ENCODE results near the gene MUS81. TPM values are rescaled to one million over a fixed set of nuclear protein-coding genes. Genes with fewer than 3 reads are reported as not detected.

MUS81 gene
- total RNA-seq, 4 donors from 2014 or later = 58.3 to 191 (median 81.2) TPM

DNA sequence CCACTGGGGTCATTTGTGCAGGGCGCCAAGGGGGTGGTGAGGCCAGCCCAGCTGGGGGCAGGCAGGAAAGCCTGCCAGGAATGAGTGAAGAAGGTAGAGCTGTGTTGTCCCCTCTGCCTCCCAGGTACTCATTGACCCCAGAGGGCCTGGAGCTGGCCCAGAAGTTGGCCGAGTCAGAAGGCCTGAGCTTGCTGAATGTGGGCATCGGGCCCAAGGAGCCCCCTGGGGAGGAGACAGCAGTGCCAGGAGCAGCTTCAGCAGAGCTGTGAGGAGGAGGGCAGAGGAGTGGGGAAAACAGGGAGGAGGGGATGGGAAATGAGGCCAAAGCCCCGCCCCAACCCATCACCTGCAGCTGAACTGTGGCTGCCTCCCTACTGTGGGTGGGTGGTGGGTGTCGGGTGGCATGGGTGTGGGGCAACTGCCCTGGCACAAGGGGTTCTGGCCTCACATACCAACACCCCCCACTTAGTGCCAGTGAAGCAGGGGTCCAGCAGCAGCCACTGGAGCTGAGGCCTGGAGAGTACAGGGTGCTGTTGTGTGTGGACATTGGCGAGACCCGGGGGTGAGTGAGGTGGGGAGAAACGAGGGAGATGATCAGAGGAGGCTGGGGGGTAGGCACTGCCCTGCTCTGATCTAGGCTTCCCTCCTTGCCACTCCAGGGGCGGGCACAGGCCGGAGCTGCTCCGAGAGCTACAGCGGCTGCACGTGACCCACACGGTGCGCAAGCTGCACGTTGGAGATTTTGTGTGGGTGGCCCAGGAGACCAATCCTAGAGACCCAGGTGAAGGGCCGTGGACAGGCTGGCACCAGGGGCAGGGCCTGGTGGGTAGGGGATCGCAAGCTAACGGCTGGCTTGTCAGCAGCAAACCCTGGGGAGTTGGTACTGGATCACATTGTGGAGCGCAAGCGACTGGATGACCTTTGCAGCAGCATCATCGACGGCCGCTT lies 3.0 kb downstream of the MUS81 start:
- in situ Hi-C loops (cut with MboI; ENCODE audit: low pct_ligation_motif_present in 1 of 4, low pct_unique_long_range_greater_than_20kb in 1 of 4, low sequenced_read_pairs in 3 of 4) = no loop called here
- Histone ChIP-seq H3K27me3 (no peaks in the 10 kb centered on the region), H3K4me3 (no peak overlapping the region), H3K9me3 (no peaks in the 10 kb centered on the region), H3K27ac (no peak overlapping the region), H3K4me1 (peaks cover 17 to 32% (median 24%) of the 10 kb centered on the region in 4 donors), H3K36me3 (peaks cover 0 to 24% (median 10%) of the 10 kb centered on the region in 4 donors)
- WGBS, 2 donors (ENCODE audit: low coverage in 1 of 2) = 90% methylated on average over 24 of the region's 24 CpGs; no CpG with 5 or more reads in 1 of the 2 donors
- TF ChIP-seq POLR2AphosphoS5 (IDR thresholded peaks at IDR 0.05) (no peak), EP300 (IDR thresholded peaks at IDR 0.05; ENCODE audit: low read depth) (no peak)
- TF ChIP-seq, protein P1, sequence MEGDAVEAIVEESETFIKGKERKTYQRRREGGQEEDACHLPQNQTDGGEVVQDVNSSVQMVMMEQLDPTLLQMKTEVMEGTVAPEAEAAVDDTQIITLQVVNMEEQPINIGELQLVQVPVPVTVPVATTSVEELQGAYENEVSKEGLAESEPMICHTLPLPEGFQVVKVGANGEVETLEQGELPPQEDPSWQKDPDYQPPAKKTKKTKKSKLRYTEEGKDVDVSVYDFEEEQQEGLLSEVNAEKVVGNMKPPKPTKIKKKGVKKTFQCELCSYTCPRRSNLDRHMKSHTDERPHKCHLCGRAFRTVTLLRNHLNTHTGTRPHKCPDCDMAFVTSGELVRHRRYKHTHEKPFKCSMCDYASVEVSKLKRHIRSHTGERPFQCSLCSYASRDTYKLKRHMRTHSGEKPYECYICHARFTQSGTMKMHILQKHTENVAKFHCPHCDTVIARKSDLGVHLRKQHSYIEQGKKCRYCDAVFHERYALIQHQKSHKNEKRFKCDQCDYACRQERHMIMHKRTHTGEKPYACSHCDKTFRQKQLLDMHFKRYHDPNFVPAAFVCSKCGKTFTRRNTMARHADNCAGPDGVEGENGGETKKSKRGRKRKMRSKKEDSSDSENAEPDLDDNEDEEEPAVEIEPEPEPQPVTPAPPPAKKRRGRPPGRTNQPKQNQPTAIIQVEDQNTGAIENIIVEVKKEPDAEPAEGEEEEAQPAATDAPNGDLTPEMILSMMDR (IDR thresholded peaks at IDR 0.05) = no peak
- intact Hi-C loops (cut with DNase I; ENCODE audit: low total_unique reads) = no loop called here
- no peak for DNase-seq

DNA sequence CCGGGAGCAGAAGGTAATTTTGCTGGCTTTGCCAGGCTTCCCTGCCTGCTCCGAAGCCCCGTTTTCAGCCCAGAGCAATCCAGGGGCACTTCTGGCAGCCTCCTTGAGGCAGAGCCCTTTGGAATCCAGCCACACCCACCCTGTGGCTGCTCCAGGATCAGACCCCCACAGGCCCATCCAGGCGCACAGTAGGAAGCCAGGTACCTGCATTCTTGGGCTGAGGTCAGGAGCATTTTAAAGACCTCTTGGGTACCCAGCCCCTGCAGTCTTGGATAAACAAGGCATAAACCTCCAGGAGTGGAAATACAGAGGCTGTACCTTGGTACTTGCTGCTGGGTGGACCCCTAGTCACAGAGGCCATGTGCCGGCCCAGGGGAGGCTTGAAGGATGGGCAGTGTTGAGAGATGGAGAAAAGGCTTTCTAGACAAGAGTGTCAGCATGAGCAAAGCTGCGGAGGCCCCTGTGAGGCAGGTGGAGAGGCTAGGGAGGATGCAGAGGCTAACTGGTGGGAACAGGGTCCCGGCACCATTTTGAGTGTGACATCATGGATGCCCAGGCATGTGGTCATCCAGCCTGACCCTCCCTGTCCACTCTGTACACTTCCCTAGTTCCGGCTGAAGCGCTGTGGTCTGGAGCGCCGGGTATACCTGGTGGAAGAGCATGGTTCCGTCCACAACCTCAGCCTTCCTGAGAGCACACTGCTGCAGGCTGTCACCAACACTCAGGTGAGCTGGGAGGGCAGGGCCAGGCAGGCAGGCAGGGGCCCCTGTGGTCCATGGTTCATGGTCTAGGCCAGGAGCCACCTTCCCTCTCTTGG lies 3.9 kb downstream of the MUS81 start:
- H3K4me1 ChIP-seq = peaks cover 17 to 27% (median 20%) of the 10 kb centered on the region in 4 donors
- WGBS, 2 donors (ENCODE audit: low coverage in 1 of 2) = 84% methylated on average over 12 of the region's 12 CpGs; no CpG with 5 or more reads in 1 of the 2 donors
- peaks cover 0 to 24% (median 10%) of the 10 kb centered on the region in 4 donors for H3K36me3 ChIP-seq
- in situ Hi-C loops (cut with MboI; ENCODE audit: low pct_ligation_motif_present in 1 of 4, low pct_unique_long_range_greater_than_20kb in 1 of 4, low sequenced_read_pairs in 3 of 4) (no loop called here), intact Hi-C loops (cut with DNase I; ENCODE audit: low total_unique reads) (no loop called here)
- no peaks in the 10 kb centered on the region for H3K9me3 ChIP-seq
- TF ChIP-seq POLR2AphosphoS5 (IDR thresholded peaks at IDR 0.05) (no peak), POLR2A (IDR thresholded peaks at IDR 0.05) (no peak), EP300 (IDR thresholded peaks at IDR 0.05; ENCODE audit: low read depth) (no peak)
- TF ChIP-seq, protein P1 (IDR thresholded peaks at IDR 0.05) = no peak
- no peaks in the 10 kb centered on the region for H3K27me3 ChIP-seq
- DNase-seq = no peak
- no peak overlapping the region for H3K27ac ChIP-seq
- H3K4me3 ChIP-seq = no peak overlapping the region

DNA sequence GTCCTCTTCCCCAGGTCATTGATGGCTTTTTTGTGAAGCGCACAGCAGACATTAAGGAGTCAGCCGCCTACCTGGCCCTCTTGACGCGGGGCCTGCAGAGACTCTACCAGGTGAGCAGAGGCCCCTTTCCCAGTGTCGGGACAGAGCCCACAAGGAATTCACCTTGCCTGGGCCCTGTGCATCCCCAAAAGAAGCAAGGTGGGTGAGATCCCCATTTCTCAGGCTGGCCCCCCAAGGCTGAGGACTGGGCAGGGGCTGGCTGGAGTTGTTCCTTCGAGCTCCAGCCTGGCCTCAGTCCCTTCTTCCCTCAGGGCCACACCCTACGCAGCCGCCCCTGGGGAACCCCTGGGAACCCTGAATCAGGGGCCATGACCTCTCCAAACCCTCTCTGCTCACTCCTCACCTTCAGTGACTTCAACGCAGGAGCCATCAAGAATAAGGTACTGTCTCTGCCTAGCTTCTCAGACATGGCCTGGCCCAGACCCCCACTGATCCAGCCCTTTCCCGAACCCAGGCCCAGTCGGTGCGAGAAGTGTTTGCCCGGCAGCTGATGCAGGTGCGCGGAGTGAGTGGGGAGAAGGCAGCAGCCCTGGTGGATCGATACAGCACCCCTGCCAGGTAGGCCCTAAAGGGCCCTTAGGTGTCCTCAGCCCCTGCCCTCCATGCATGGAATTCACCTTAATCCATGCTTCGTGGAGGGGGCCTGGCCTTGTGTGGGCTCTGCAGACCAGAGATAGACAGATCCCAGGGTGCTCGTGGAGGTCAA lies 4.7 kb downstream of the MUS81 start:
- intact Hi-C loops (cut with DNase I; ENCODE audit: low total_unique reads) = no loop called here
- WGBS, 2 donors (ENCODE audit: low coverage in 1 of 2) = 88% methylated on average over 18 of the region's 18 CpGs; no CpG with 5 or more reads in 1 of the 2 donors
- Histone ChIP-seq H3K27me3 (no peaks in the 10 kb centered on the region), H3K36me3 (peaks cover 0 to 24% (median 10%) of the 10 kb centered on the region in 4 donors), H3K27ac (no peak overlapping the region), H3K4me1 (peaks cover 14 to 20% (median 17%) of the 10 kb centered on the region in 4 donors), H3K4me3 (no peak overlapping the region), H3K9me3 (no peaks in the 10 kb centered on the region)
- in situ Hi-C loops (cut with MboI; ENCODE audit: low pct_ligation_motif_present in 1 of 4, low pct_unique_long_range_greater_than_20kb in 1 of 4, low sequenced_read_pairs in 3 of 4) = no loop called here
- TF ChIP-seq, protein P1 (IDR thresholded peaks at IDR 0.05) = no peak
- TF ChIP-seq POLR2A (IDR thresholded peaks at IDR 0.05) (no peak), POLR2AphosphoS5 (IDR thresholded peaks at IDR 0.05) (no peak), EP300 (IDR thresholded peaks at IDR 0.05; ENCODE audit: low read depth) (no peak)
- no peak for DNase-seq

Measured in transverse colon (tissue), 4 donors.